ENCODE results near the gene VPS8.

GRCh38 chr3:185082829-185083228 is 270.9 kb downstream of the VPS8 start:
- TF ChIP-seq, protein P1, sequence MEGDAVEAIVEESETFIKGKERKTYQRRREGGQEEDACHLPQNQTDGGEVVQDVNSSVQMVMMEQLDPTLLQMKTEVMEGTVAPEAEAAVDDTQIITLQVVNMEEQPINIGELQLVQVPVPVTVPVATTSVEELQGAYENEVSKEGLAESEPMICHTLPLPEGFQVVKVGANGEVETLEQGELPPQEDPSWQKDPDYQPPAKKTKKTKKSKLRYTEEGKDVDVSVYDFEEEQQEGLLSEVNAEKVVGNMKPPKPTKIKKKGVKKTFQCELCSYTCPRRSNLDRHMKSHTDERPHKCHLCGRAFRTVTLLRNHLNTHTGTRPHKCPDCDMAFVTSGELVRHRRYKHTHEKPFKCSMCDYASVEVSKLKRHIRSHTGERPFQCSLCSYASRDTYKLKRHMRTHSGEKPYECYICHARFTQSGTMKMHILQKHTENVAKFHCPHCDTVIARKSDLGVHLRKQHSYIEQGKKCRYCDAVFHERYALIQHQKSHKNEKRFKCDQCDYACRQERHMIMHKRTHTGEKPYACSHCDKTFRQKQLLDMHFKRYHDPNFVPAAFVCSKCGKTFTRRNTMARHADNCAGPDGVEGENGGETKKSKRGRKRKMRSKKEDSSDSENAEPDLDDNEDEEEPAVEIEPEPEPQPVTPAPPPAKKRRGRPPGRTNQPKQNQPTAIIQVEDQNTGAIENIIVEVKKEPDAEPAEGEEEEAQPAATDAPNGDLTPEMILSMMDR (IDR thresholded peaks at IDR 0.05) = no peak
- TF ChIP-seq POLR2A (IDR thresholded peaks at IDR 0.05) = no peak
